Measurements from ENCODE around the gene TTLL6.

TTLL6 gene

GRCh38 chr17:48757524-48757961, 59.5 kb downstream of the TTLL6 start:
- no peak for DNase-seq

- DNase-seq, result no peak
Measured at GRCh38 chr17:48756830-48757251, 60.2 kb downstream of the TTLL6 start.

GRCh38 chr17:48755356-48755755, 61.7 kb downstream of the TTLL6 start:
- no peak for DNase-seq

DNA sequence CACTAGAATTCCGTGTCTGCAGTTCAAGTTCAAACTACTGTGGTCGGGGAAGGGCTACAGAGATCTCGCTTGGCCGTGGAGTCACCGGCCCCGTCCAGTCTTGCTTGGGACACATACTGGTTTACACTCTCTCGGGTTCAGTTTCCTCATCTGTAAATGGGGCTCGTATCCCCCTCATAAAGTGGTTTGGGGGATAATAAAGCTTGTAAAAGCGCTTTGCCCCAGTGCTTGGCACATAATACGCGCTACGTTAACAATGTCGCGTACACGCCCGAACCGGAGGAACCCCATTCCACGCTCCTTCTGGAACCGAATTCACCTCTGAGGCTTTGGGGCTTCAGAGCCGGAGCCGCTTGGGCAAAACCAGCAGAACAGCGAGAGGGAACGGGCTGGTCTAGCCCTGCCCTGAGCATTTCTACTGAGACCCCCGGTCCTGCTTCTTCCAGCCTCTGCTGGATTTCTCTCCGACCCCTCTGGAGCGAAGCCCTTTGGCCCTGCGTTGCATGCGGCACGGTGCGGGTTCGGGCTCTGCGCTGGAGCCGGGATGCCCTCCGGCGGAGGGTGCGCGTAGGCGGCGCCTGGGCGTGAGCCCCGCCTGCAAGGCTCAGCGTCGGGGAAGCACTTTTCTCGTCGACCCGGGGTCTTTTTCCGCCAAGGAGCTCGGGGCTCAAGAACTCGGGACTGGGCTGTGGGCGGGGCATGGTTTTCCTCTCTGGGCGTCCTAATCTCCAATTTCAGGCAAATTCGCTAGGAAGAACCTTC, 62.3 kb downstream of the TTLL6 start:
- no peak for DNase-seq

DNA sequence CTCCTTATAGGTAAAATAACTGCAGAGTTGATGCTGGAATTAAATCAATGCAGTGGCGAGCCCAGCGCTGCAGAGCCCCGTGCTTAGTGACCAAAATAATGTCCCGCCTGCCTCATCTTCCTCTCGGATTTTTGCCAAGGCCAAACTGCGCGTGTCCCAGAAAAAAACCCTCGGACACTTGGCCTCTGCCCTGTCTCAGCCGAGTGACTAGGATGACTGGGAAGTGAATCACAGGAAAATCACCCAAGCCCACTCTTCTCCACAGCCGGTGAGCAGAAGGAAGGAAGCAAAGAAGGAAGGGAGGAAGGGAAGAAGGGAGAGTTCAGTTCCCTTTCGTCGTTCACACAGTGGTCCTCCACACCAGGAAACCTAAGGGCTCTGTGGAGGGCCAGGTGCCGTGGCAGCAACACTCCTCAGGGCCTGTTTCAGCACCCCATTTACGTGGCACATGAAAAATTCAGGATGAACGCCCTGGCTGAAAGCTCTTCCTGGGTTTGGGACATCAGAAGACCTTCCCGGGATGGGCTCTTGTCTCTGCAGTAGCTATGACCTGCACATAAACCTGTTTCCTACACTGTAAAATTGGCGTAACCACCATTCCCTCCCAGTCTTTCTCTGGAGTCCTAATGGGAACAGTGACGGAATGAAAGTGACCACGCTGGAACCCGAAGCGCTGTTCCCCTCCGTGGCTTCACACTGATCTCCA, 63.1 kb downstream of the TTLL6 start:
- no peak for DNase-seq

- no peak for DNase-seq
Measured at GRCh38 chr17:48752399-48753288, 64.4 kb downstream of the TTLL6 start.

GRCh38 chr17:48751733-48752398, 65.2 kb downstream of the TTLL6 start:
- DNase-seq, result no peak

DNA sequence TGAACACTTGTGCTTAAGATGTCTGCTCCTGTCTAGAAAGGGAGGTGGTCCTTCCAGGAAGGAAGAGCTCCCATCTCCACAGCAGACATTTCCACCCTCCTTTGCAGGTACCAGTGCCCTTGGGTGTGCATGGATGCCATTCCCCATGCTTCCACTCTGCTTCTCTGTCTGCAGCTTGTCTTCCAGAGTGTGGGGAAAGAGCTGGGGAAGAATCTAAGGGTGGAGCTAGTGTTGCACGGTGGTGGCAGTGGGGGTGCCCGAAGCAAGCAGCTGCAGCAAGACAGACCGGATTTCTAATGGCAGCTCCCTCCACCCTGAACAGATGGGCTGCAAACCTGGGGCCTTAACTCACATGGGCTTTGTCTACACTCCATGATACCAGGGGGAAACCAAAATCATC, 65.9 kb downstream of the TTLL6 start:
- DNase-seq, result no peak

DNA sequence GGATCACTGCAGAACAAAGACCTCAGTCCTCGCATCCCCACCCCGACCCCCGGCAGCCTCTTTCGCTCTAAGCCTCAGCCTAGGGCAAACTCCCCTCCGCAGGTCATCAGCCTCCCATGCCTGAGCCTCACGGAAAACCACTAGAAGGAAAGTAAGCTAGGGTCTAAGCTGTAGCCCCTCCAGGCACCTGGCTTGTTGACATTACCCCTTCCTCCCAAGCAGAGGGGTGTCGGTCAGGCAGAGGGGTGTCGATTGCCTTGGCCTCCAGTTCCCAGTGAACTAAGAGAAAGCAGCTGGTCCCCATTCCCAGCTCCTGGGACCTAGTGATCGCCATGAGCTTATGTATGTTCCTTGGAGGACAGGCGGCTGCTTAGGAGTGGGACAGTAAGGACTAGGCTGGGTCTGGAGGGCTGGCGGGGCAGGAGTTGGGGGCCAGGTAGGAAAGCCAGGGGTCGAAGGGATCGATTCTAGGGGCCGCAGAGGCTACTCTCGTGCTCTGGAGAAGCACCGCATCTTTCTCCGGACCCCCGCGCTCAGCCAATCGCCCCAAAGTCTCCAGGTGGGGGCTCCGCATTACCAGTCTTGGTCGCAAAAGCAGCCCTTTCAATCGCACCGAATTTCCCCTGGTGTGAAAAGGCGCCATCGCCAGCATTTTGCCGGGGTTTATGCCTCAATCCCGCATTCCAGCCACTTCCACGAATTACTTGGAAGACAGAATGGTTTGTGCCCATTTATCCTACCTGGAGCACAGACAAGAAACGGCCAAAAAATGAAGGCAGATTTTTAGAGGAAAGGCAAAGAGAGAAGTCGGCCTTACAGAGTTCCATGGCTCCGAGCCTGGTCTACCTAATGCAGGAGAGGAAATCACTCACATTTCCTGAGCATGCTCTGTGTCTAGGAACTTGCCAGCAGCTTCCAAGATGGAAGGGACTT, 67.1 kb downstream of the TTLL6 start:
- no peak for DNase-seq

DNA sequence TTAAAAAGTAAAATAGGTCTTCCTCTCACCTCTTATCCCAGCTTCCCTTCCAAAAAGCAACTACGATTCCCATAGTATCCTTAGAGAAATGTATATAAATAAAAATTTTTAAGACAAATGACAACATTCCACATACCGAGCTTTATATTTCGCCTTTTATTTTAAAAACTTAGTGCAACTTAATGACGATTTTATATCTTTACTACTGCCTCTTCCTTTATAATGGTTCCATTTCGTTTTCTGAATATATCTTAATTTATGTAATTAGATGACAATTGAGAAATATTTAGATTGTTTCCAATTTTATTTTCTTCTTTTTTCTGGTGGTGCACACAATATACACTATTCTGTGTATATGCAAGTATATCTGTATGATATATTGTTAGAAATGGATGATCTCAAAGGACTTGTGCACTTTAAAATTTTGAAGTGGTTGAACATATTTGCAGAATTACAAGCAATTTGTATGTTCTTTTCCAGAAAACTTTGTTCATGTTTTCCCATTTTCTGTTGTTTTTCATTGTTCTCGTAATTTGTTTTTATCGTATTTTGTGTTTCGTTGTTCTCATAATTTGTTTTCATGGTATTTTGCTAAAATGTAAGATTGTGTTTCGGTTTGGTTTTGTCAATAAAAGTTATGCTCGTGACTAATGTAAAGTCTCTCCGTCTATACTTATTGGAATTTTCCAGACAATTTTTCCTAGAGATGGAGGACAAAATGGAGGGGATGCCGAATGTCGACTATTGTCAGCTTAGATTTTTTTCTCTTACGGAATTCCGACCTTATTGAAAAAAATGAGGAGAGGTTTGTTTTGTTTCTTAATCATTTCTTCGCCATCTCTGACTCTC, 68.1 kb downstream of the TTLL6 start:
- DNase-seq, result no peak

DNA sequence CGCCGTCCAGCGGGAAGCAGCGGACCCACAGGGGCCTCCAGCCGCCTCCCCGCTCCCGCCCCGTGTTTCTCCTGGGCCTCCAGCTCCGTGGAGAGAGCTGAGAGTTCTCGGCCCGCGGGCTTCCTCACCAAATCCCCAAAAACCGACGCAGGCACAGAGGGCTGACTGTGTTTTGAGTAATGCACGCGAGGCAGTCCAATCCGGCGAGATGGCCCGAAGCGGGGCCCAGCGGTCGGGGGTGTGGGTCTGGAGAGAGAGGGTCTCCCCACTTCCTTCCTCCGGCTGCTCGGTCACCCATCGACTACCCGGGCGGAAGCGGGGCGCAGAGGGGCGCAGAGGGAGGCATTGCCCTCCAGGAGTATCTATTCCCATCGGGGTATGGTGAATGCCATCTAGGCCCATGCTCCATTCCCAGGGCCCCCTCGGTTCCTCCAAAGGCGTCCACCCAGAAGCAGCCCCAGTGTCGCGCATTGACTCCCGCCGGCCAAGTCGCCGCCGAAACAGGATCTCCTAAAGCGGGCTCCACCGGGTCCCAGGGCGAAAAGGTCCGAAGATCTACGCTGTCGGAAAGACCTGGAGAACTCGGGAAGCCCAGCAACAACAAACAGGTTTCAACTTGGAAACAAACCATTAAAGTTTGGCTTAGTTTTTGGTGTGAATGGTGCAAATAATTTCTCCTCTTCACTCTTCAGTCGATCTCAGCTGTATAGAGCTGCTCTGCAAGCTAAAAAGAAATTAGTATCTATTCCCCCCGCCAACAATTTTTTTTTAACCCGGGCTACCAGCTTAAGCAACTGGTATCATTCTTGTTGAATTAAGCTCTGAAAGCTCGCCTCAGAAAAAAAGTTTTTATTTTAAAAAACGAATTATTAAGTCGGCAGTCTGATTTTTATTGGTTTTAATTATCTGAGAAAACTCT, 69.3 kb downstream of the TTLL6 start:
- no peak for DNase-seq

DNA sequence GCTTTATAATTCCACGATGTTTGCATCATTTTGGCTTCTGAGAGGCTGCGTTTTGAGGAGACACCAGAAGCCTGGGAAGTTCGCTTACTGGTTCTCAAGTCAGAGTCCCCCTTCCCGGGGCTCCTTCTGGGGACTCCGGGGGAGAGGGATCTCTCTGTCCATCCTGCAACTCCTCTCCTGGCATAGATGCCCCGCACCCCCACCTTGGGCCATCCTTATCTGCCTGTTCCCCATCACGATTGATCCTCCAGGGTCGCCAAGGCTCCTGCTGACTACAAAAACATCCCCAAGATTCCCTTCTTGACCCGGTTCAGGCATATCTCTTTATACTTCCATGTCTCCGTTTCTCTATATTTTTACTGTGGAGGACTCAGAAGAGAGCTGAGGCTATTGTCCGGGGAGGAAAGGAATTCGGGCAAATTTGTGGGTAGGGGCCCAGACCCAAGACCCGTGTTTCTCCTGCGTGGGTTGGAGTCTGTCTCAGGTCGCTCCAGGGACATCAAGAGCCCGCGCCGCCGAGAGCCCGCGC, 70.0 kb downstream of the TTLL6 start:
- DNase-seq, result no peak

- DNase-seq, result no peak
Measured at GRCh38 chr17:48745381-48746275, 71.4 kb downstream of the TTLL6 start.

DNA sequence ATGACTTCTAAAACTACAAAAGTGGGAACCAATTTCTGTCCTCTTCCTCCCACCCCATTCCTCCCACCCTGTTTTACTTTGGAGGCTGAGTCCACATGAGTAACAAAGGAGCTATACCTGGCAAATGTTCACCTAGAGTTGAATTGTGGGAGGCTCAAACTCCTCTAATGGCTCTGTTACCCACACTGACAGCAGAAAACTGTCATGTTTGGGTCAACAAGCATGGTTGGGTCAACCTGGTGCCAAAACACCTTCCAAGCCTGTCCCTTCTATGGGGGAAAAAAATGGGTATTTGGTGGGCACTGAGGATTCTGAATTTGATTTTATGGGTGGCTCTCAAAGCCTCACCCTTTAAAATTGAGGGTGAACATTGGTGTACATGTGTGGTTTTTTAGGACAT, 76.5 kb downstream of the TTLL6 start:
- no peak for DNase-seq

DNA sequence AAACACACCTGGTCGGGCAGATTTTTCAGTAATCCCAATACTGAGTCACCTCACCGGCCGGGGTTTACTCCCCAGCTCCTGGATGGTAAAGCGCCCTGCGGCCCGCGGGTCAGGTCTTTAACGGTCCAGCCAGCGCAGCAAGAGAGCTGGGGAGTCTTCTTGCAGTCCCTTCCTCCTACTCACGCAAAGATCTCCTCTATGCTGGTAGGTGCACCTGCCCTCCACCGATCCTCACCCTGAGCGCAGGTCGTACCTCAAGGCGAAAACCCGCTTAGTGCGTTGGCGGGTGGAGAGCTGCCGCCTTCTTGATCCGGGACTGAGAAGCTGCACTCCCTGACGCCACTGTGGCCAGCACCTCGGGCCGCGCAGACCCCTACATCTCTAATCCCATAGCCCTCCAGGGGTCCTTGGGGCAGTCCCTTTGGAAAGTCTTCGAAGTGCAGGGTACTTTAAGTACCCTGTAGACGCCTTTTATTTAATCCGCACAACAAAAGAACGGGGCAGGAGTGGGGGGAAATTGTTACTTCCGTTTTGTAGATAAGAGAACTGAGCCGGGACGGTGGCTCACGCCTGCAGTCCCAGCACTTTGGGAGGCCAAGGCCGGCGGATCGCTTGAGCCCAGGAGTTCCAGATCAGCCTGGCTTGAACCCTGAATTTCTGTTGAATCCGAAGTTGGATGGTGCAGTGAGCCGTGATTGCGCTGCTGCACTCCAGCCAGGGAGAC, 78.1 kb downstream of the TTLL6 start:
- DNase-seq, result no peak

GRCh38 chr17:48738424-48738802, 78.6 kb downstream of the TTLL6 start:
- no peak for DNase-seq

GRCh38 chr17:48737330-48738043, 79.5 kb downstream of the TTLL6 start:
- no peak for DNase-seq
